K562 (cell line): Measurements from ENCODE around the gene SETD3. TPM values are rescaled to one million over a fixed set of nuclear protein-coding genes. Genes with fewer than 3 reads are reported as not detected.

Experiments
- ATAC-seq: fragments of 200-7000 bp; cut with Tn5 transposase; 3 replicates; pipeline ENCODE4 v1.9.1; 2020; ENCODE audit warnings: moderate library complexity
- BruUV-seq: library from RNA; stranded (reverse); fragments of 400-500 nt; replicated peaks from 2 replicates; lab custom pipeline; 2021; lab: Mats Ljungman, UMichigan
- CTCF ChIA-PET: fragments of 300-600 bp; formaldehyde crosslinking; extraction: SDS; loops from one replicate; lab custom pipeline; 2021; ENCODE audit warnings: low intra/inter-chr PET ratio; lab: Yijun Ruan, JAX
- POLR2A ChIA-PET: fragments of 300-600, 350-650 bp; sonication (Branson Sonifier 250); formaldehyde crosslinking; extraction: SDS; loops from one replicate; lab custom pipeline; 2021; ENCODE audit warnings: antibody characterized with exemption, inconsistent platforms; lab: Yijun Ruan, JAX
- DNase-seq, 4 experiments: peaks; one replicate each; pipeline versions ENCODE4 v3.0.0 to v3.0.0-alpha.2; 2011 to 2018; ENCODE audit warnings: low spot score in 3 of 4, mixed read lengths in 3 of 4; ENCODE audit errors: extremely low read depth in 1 of 4
- FAIRE-seq: peaks from 2 replicates; lab custom pipeline; 2011; peaks lifted over from hg19 to GRCh38; lab: Jason Lieb, UNC
- H2AFZ ChIP-seq: 2 replicates; pipeline ENCODE4 v1.6.0; 2011; ENCODE audit warnings: low read depth, low read length, control low read depth, inconsistent platforms
- H3K27ac ChIP-seq: fragments of 200-600 bp; 3 replicates; pipeline ENCODE4 v1.8.0; 2011; ENCODE audit warnings: low read depth, mild to moderate bottlenecking, control low read depth, inconsistent platforms, low read length, moderate library complexity, mixed read lengths; ENCODE audit errors: extremely low read depth
- H3K27me3 ChIP-seq, 2 experiments: fragments of 300-600 bp in 1 of 2; 2 replicates in 1 of 2; 3 replicates in 1 of 2; pipeline versions ENCODE4 v1.6.0 to v1.8.0; 2011; ENCODE audit warnings: inconsistent platforms in 2 of 2, low read length in 2 of 2, mild to moderate bottlenecking in 1 of 2, mixed read lengths in 1 of 2, moderate library complexity in 1 of 2; ENCODE audit not compliant: control insufficient read depth in 2 of 2, insufficient read depth in 2 of 2
- H3K36me3 ChIP-seq: fragments of 300-600 bp; 3 replicates; pipeline ENCODE4 v1.8.0; 2011; ENCODE audit warnings: mild to moderate bottlenecking, low read length, inconsistent platforms; ENCODE audit not compliant: control insufficient read depth, insufficient read depth
- H3K4me1 ChIP-seq, 2 experiments: fragments of 200-600 bp in 1 of 2; replicated peaks in 1 of 2; 2 replicates in 1 of 2; 3 replicates in 1 of 2; pipeline versions ENCODE4 v1.5.1 to v1.8.0; 2011; ENCODE audit warnings: inconsistent platforms in 2 of 2, low read length in 2 of 2, mild to moderate bottlenecking in 1 of 2, mixed read lengths in 1 of 2, moderate library complexity in 1 of 2; ENCODE audit not compliant: control insufficient read depth in 2 of 2, insufficient read depth in 2 of 2
- H3K4me2 ChIP-seq: 2 replicates; pipeline ENCODE4 v1.6.1; 2011; ENCODE audit warnings: low read length, control low read depth, inconsistent platforms, mixed read lengths; ENCODE audit not compliant: insufficient read depth
- H3K4me3 ChIP-seq: fragments of 200-600 bp; sonication (generic), shearing (Covaris generic); 2 replicates; pipeline ENCODE4 v1.5.1; 2016; ENCODE audit warnings: control low read depth, inconsistent platforms
- H3K79me2 ChIP-seq: fragments of 200-600 bp; 3 replicates; pipeline ENCODE4 v1.8.0; 2011; ENCODE audit warnings: low read length, inconsistent platforms; ENCODE audit not compliant: control insufficient read depth, insufficient read depth
- H3K9ac ChIP-seq, 2 experiments: 2 replicates each; pipeline versions ENCODE4 v1.6.0 to v1.6.1; 2011; ENCODE audit warnings: low read depth in 2 of 2, low read length in 2 of 2, control low read depth in 1 of 2, inconsistent platforms in 1 of 2, mild to moderate bottlenecking in 1 of 2, mixed read lengths in 1 of 2; ENCODE audit not compliant: insufficient read depth in 1 of 2
- H3K9me1 ChIP-seq: one replicate; pipeline ENCODE4 v1.6.0; 2011; ENCODE audit warnings: inconsistent platforms, mild to moderate bottlenecking, low read length, moderate library complexity; ENCODE audit not compliant: control insufficient read depth, insufficient read depth
- H3K9me3 ChIP-seq: replicated peaks from 2 replicates; pipeline ENCODE4 v1.5.1; 2011; ENCODE audit warnings: low read depth, low read length, inconsistent platforms; ENCODE audit not compliant: control insufficient read depth, insufficient read depth
- H4K20me1 ChIP-seq: replicated peaks from 2 replicates; pipeline ENCODE4 v1.6.1; 2011; ENCODE audit warnings: low read length, inconsistent platforms, mixed read lengths; ENCODE audit not compliant: control insufficient read depth, insufficient read depth
- FOXA3 ChIP-seq, 2 experiments: fragments of 450-650 bp in 1 of 2; sonication (generic) in 1 of 2; formaldehyde crosslinking; IDR thresholded peaks in 1 of 2; conservative IDR thresholded peaks in 1 of 2; 2 replicates each; pipeline versions ENCODE4 v1.4.0 to v1.8.0; 2020 to 2022; ENCODE audit warnings: mild to moderate bottlenecking in 2 of 2, missing genetic modification reagents in 1 of 2
- PTRF ChIP-seq: fragments of 450-650 bp; IDR thresholded peaks from 2 replicates; pipeline ENCODE4 v1.6.1; 2016; ENCODE audit warnings: mild to moderate bottlenecking, missing genetic modification characterization, missing compliant biosample characterization
- PTTG1 ChIP-seq: fragments of 450-650 bp; IDR thresholded peaks from 2 replicates; pipeline ENCODE4 v1.6.1; 2016; ENCODE audit warnings: low read depth, mild to moderate bottlenecking, missing genetic modification characterization, missing compliant biosample characterization
- ZNF444 ChIP-seq: fragments of 250-450 bp; sonication (Bioruptor Pico); IDR thresholded peaks from 2 replicates; pipeline ENCODE4 v1.4.0; 2020; ENCODE audit warnings: mild to moderate bottlenecking, moderate library complexity
- WGBS: fragments of 100-300 bp; shearing (Covaris generic); methylation state at CpG from one replicate; pipeline ENCODE4 v1.1.6; 2016; ENCODE audit warnings: low coverage, mixed read lengths; ENCODE audit not compliant: insufficient coverage; ENCODE audit errors: missing lambda C conversion rate; 5-methylcytosine and 5-hydroxymethylcytosine counted together
- in situ Hi-C: fragments of 300-500 bp; cut with MboI; formaldehyde crosslinking; loops from 4 replicates; pipeline ENCODE4 v1.15.0; 2018; ENCODE audit warnings: inconsistent platforms, mixed read lengths
- intact Hi-C: fragments of 100-400 bp; cut with micrococcal nuclease; formaldehyde crosslinking; loops from 2 replicates; pipeline ENCODE4 v1.14.2; 2022
- polyA plus RNA-seq, 8 experiments: library from polyadenylated mRNA; depleted of rRNA in 4 of 8; stranded (reverse) in 5 of 8; unstranded in 3 of 8; fragments of >200 nt; fragmentation: Nextera tagmentation in 2 of 8; fragmentation: Illumina TruSeq in 1 of 8; extraction: Ambion mirVana in 2 of 8; extraction: Trizol in 1 of 8; gene quantifications; 2 replicates each; pipeline versions ENCODE4 v1.2.1 to v1.2.3, GENCODE V29; 2011 to 2014; ENCODE audit warnings: inconsistent platforms in 1 of 8, missing spikeins in 1 of 8
- total RNA-seq, 7 experiments: library from RNA; depleted of rRNA in 6 of 7; stranded (reverse); fragments of >200 nt in 6 of 7; fragmentation: Illumina TruSeq in 2 of 7; extraction: Trizol in 2 of 7; gene quantifications; 2 replicates each; pipeline versions ENCODE4 v1.2.1 to v1.2.3, GENCODE V29; 2011 to 2021; ENCODE audit warnings: low replicate concordance in 1 of 7
- TF ChIP-seq, protein P1 (sequence below), 2 experiments: fragments of 450-650 bp; IDR thresholded peaks; 2 replicates each; pipeline ENCODE4 v1.6.1; 2016

The SETD3 gene
- total and polyA plus RNA-seq, 9 of the 15 experiments (the other 6 are each of a cell fraction or from before 2014, with no cell fraction given): 8.5 to 35.9 (median 26.5) TPM

DNA sequence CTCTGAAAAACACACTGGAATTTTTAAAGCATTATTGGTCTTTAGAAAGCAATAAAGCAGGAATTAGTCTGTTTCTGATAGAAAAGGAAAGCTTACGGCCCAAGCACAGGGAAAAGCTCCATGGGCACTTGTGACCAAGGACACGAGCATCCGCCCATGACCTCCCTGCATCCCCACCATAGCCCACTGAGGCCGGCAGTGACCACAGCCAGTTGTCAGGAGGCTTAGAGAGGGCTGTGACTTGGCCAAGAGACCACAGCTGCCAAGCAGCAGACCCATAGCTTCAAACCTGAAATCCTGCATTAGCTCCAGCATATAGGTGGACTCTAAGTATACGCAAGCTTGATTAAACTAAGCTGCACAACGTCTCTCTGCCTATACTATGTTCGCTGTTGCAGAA lies 8.9 kb downstream of the SETD3 start:
- H3K27me3 ChIP-seq: no peaks in the 10 kb centered on the region
- TF ChIP-seq PTTG1 (tag) (no peak), ZNF444 (CRISPR knock-in tag) (no peak), PTRF (tag) (no peak), FOXA3 (CRISPR knock-in tag; conservative IDR thresholded peaks at IDR 0.05 in 1 of 2, IDR thresholded peaks at IDR 0.05 in 1 of 2) (no peak)
- TF ChIP-seq, protein P1, sequence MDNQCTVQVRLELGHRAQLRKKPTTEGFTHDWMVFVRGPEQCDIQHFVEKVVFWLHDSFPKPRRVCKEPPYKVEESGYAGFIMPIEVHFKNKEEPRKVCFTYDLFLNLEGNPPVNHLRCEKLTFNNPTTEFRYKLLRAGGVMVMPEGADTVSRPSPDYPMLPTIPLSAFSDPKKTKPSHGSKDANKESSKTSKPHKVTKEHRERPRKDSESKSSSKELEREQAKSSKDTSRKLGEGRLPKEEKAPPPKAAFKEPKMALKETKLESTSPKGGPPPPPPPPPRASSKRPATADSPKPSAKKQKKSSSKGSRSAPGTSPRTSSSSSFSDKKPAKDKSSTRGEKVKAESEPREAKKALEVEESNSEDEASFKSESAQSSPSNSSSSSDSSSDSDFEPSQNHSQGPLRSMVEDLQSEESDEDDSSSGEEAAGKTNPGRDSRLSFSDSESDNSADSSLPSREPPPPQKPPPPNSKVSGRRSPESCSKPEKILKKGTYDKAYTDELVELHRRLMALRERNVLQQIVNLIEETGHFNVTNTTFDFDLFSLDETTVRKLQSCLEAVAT (IDR thresholded peaks at IDR 0.05): no peak
- TF ChIP-seq, all 486 proteins: peak for 0
- Histone ChIP-seq H3K9me1 (no peaks in the 10 kb centered on the region), H3K27ac (no peak overlapping the region), H2AFZ (no peak overlapping the region), H3K4me1 (peaks cover 0 to 23% of the 10 kb centered on the region in 2 experiments; a peak in 3 of 5 replicates), H3K4me2 (no peak overlapping the region), H3K9ac (no peak overlapping the region), H3K36me3 (no peaks in the 10 kb centered on the region; the same call in 2 of the 3 replicates), H3K79me2 (peaks cover 89% of the 10 kb centered on the region), H3K9me3 (no peaks in the 10 kb centered on the region), H3K4me3 (no peak overlapping the region), H4K20me1 (peaks cover 18% of the 10 kb centered on the region)
- no peak for FAIRE-seq
- ChIA-PET CTCF (no interaction called here), POLR2A (interaction anchor here (0.6 to 1.3 kb wide), 2 partner anchors 10 to 53 kb away, joined by 4 to 5 read pairs; no protein-coding TSS in a partner anchor)
- BruUV-seq: no TSS peak
- WGBS: 80% methylated on average over 6 of the region's 7 CpGs
- intact Hi-C loops (no loop called here), in situ Hi-C loops (no loop called here)
- no peak for ATAC-seq
- no peak for DNase-seq
